Activated CD4-positive, alpha-beta memory T cell treated with anti-CD3 and anti-CD28 coated beads, Interleukin-2, amount 10 ng/mL, durations not matched to agents 7 days and 5 days (primary cell): Measurements from ENCODE around the gene C19orf25. TPM values are rescaled to one million over a fixed set of nuclear protein-coding genes. Genes with fewer than 3 reads are reported as not detected.
"Not testable (repeated sequence)": the region's sequence is repeated elsewhere in the genome, so short reads cannot be mapped to it uniquely, and the experiment has no call there.

Source experiments
- CTCF ChIA-PET: fragments of 350-600 bp; sonication (Branson Sonifier 250); formaldehyde crosslinking; loops from one replicate; lab custom pipeline; 2021; ENCODE audit warnings: antibody characterized with exemption, inconsistent platforms; lab: Charles Lee
- POLR2A ChIA-PET: fragments of 350-600 bp; sonication (Branson Sonifier 250); formaldehyde crosslinking; loops from one replicate; lab custom pipeline; 2021; ENCODE audit warnings: antibody characterized with exemption; lab: Charles Lee
- DNase-seq: peaks from one replicate; pipeline ENCODE4 v3.0.0-alpha.2; 2020
- H3K27ac Mint-ChIP-seq: one replicate; pipeline ENCODE4 v1.8.0; 2021; ENCODE audit warnings: mild to moderate bottlenecking, mixed read lengths
- H3K27me3 Mint-ChIP-seq: one replicate; pipeline ENCODE4 v1.8.0; 2021; ENCODE audit warnings: mixed read lengths
- H3K36me3 Mint-ChIP-seq: one replicate; pipeline ENCODE4 v1.8.0; 2021; ENCODE audit warnings: low read depth, mixed read lengths
- H3K4me1 Mint-ChIP-seq: one replicate; pipeline ENCODE4 v1.8.0; 2021; ENCODE audit warnings: mixed read lengths
- H3K4me3 Mint-ChIP-seq: one replicate; pipeline ENCODE4 v1.8.0; 2021; ENCODE audit warnings: mild to moderate bottlenecking, mixed read lengths
- H3K9me3 Mint-ChIP-seq: one replicate; pipeline ENCODE4 v1.8.0; 2021; ENCODE audit warnings: mixed read lengths
- total RNA-seq, 2 experiments: library from RNA; stranded (reverse); gene quantifications; one replicate each; pipeline ENCODE4 v1.2.3, GENCODE V29; 2021

The C19orf25 gene
- total RNA-seq, 2 experiments from 2014 or later = 38.4 to 38.5 TPM

- no peaks in the 10 kb centered on the region for H3K36me3 Mint-ChIP-seq
- H3K4me1 Mint-ChIP-seq = peaks cover 20% of the 10 kb centered on the region
- POLR2A ChIA-PET = no interaction called here
- H3K9me3 Mint-ChIP-seq = no peaks in the 10 kb centered on the region
- H3K4me3 Mint-ChIP-seq = no peak overlapping the region
- CTCF ChIA-PET = no interaction called here
- DNase-seq = no peak
- H3K27me3 Mint-ChIP-seq = peaks cover 19% of the 10 kb centered on the region
- H3K27ac Mint-ChIP-seq = no peak overlapping the region
Measured at GRCh38 chr19:1509602-1510441, 30.8 kb upstream of the C19orf25 start.

GRCh38 chr19:1508507-1508856, 29.5 kb upstream of the C19orf25 start:
- Mint-ChIP-seq H3K4me1 (peaks cover 18% of the 10 kb centered on the region), H3K36me3 (no peaks in the 10 kb centered on the region), H3K9me3 (no peaks in the 10 kb centered on the region), H3K27ac (no peak overlapping the region), H3K27me3 (peaks cover 24% of the 10 kb centered on the region), H3K4me3 (no peak overlapping the region)
- ChIA-PET CTCF (interaction anchor here (0.7 kb wide), 1 partner anchor 63 kb away, joined by 4 read pairs; no protein-coding TSS in a partner anchor), POLR2A (no interaction called here)
- no peak for DNase-seq

GRCh38 chr19:1507763-1508506, 28.9 kb upstream of the C19orf25 start:
- DNase-seq = peak; percentile 88
- peaks cover 24% of the 10 kb centered on the region for H3K27me3 Mint-ChIP-seq
- H3K27ac Mint-ChIP-seq = peak overlapping the region; percentile 66
- ChIA-PET POLR2A (no interaction called here), CTCF (no interaction called here)
- H3K9me3 Mint-ChIP-seq = no peaks in the 10 kb centered on the region
- H3K4me3 Mint-ChIP-seq = peak overlapping the region; percentile 65
- H3K36me3 Mint-ChIP-seq = no peaks in the 10 kb centered on the region
- H3K4me1 Mint-ChIP-seq = peaks cover 18% of the 10 kb centered on the region

- CTCF ChIA-PET = no interaction called here
Measured at GRCh38 chr19:1507192-1507660, 28.2 kb upstream of the C19orf25 start.

GRCh38 chr19:1505991-1506881, 27.2 kb upstream of the C19orf25 start:
- Mint-ChIP-seq H3K27me3 (peaks cover 26% of the 10 kb centered on the region), H3K36me3 (no peaks in the 10 kb centered on the region), H3K27ac (no peak overlapping the region), H3K9me3 (no peaks in the 10 kb centered on the region), H3K4me3 (no peak overlapping the region), H3K4me1 (peaks cover 14% of the 10 kb centered on the region)
- CTCF ChIA-PET = no interaction called here
- DNase-seq = no peak
- POLR2A ChIA-PET = no interaction called here

More at GRCh38 chr19:1507192-1507660, 28.2 kb upstream of the C19orf25 start:
- Mint-ChIP-seq H3K9me3 (no peaks in the 10 kb centered on the region), H3K27me3 (peaks cover 27% of the 10 kb centered on the region), H3K4me3 (no peak overlapping the region), H3K4me1 (peaks cover 15% of the 10 kb centered on the region), H3K27ac (no peak overlapping the region), H3K36me3 (no peaks in the 10 kb centered on the region)
- DNase-seq = no peak
- POLR2A ChIA-PET = no interaction called here

- H3K4me3 Mint-ChIP-seq = no peak overlapping the region
- POLR2A ChIA-PET = no interaction called here
Measured at GRCh38 chr19:1505012-1505411, 26.0 kb upstream of the C19orf25 start.

GRCh38 chr19:1503925-1504773, 25.1 kb upstream of the C19orf25 start:
- CTCF ChIA-PET = no interaction called here

More at GRCh38 chr19:1505012-1505411, 26.0 kb upstream of the C19orf25 start:
- DNase-seq = no peak
- peaks cover 20% of the 10 kb centered on the region for H3K27me3 Mint-ChIP-seq
- CTCF ChIA-PET = no interaction called here
- peaks cover 12% of the 10 kb centered on the region for H3K4me1 Mint-ChIP-seq
- H3K27ac Mint-ChIP-seq = no peak overlapping the region
- H3K36me3 Mint-ChIP-seq = no peaks in the 10 kb centered on the region
- H3K9me3 Mint-ChIP-seq = no peaks in the 10 kb centered on the region

GRCh38 chr19:1503089-1503924, 24.3 kb upstream of the C19orf25 start:
- ChIA-PET CTCF (interaction anchor here (0.6 to 1.2 kb wide), 3 partner anchors 9 to 43 kb away, joined by 3 read pairs; partner anchors contain the start of gene REEP6), POLR2A (no interaction called here)
- Mint-ChIP-seq H3K27ac (no peak overlapping the region), H3K27me3 (peaks cover 14% of the 10 kb centered on the region), H3K4me3 (no peak overlapping the region), H3K9me3 (no peaks in the 10 kb centered on the region), H3K4me1 (peaks cover 10% of the 10 kb centered on the region), H3K36me3 (no peaks in the 10 kb centered on the region)
- peak; percentile 72 for DNase-seq

More at GRCh38 chr19:1503925-1504773, 25.1 kb upstream of the C19orf25 start:
- no peak overlapping the region for H3K27ac Mint-ChIP-seq
- POLR2A ChIA-PET = no interaction called here
- no peaks in the 10 kb centered on the region for H3K36me3 Mint-ChIP-seq
- H3K4me3 Mint-ChIP-seq = no peak overlapping the region
- no peaks in the 10 kb centered on the region for H3K9me3 Mint-ChIP-seq
- peaks cover 10% of the 10 kb centered on the region for H3K4me1 Mint-ChIP-seq
- no peak for DNase-seq
- H3K27me3 Mint-ChIP-seq = peaks cover 16% of the 10 kb centered on the region

GRCh38 chr19:1502433-1503088, 23.5 kb upstream of the C19orf25 start:
- H3K9me3 Mint-ChIP-seq = no peaks in the 10 kb centered on the region
- peaks cover 6% of the 10 kb centered on the region for H3K4me1 Mint-ChIP-seq
- no peak overlapping the region for H3K27ac Mint-ChIP-seq
- H3K4me3 Mint-ChIP-seq = no peak overlapping the region
- ChIA-PET POLR2A (no interaction called here), CTCF (interaction anchor here (0.6 to 1.2 kb wide), 3 partner anchors 8 to 44 kb away, joined by 3 read pairs; partner anchors contain the start of gene REEP6)
- H3K27me3 Mint-ChIP-seq = peaks cover 14% of the 10 kb centered on the region
- DNase-seq = no peak
- H3K36me3 Mint-ChIP-seq = no peaks in the 10 kb centered on the region

GRCh38 chr19:1501200-1501595, 22.2 kb upstream of the C19orf25 start:
- peaks cover 14% of the 10 kb centered on the region for H3K27me3 Mint-ChIP-seq
- ChIA-PET POLR2A (no interaction called here), CTCF (no interaction called here)
- H3K4me1 Mint-ChIP-seq = peaks cover 5% of the 10 kb centered on the region
- H3K36me3 Mint-ChIP-seq = no peaks in the 10 kb centered on the region
- no peaks in the 10 kb centered on the region for H3K9me3 Mint-ChIP-seq
- H3K27ac Mint-ChIP-seq = no peak overlapping the region
- DNase-seq = no peak
- no peak overlapping the region for H3K4me3 Mint-ChIP-seq

GRCh38 chr19:1499231-1499630, 20.2 kb upstream of the C19orf25 start:
- CTCF ChIA-PET, POLR2A ChIA-PET, H3K27me3 Mint-ChIP-seq, H3K9me3 Mint-ChIP-seq, H3K27ac Mint-ChIP-seq, H3K4me3 Mint-ChIP-seq, DNase-seq, H3K4me1 Mint-ChIP-seq, H3K36me3 Mint-ChIP-seq: not testable (repeated sequence)
